NCI-H748 (cell line): ENCODE results near the gene REG4.
"Not testable (repeated sequence)": the region's sequence is repeated elsewhere in the genome, so short reads cannot be mapped to it uniquely, and the experiment has no call there.

ENCODE experiments used
- DNase-seq: peaks from one replicate; lab custom pipeline; 2025; ENCODE audit not compliant: unreplicated experiment; lab: John Stamatoyannopoulos, UW

Gene REG4

GRCh38 chr1:119808491-119808890 is 2.8 kb downstream of the REG4 start:
- no peak for DNase-seq

- no peak for DNase-seq
Observed at GRCh38 chr1:119806489-119806888, 4.8 kb downstream of the REG4 start.

- DNase-seq, result no peak
Observed at GRCh38 chr1:119805746-119806145, 5.5 kb downstream of the REG4 start.

GRCh38 chr1:119805247-119805646 is 6.0 kb downstream of the REG4 start:
- no peak for DNase-seq

- no peak for DNase-seq
Observed at GRCh38 chr1:119799599-119800177, 11.6 kb downstream of the REG4 start.

- no peak for DNase-seq
Observed at GRCh38 chr1:119799003-119799402, 12.3 kb downstream of the REG4 start.

GRCh38 chr1:119797606-119798005 is 13.7 kb downstream of the REG4 start:
- no peak for DNase-seq

- DNase-seq, result no peak
Observed at GRCh38 chr1:119797162-119797561, 14.1 kb downstream of the REG4 start.

GRCh38 chr1:119795261-119796200 is 15.7 kb downstream of the REG4 start:
- no peak for DNase-seq

GRCh38 chr1:119794876-119795240 is 16.4 kb downstream of the REG4 start:
- DNase-seq, result no peak

- DNase-seq, result no peak
Observed at GRCh38 chr1:119794230-119794875, 16.9 kb downstream of the REG4 start.

GRCh38 chr1:119791377-119791776 is 19.9 kb downstream of the REG4 start:
- no peak for DNase-seq

GRCh38 chr1:119790451-119791198 is 20.6 kb downstream of the REG4 start:
- DNase-seq, result no peak

GRCh38 chr1:119787776-119788175 is 23.5 kb downstream of the REG4 start:
- no peak for DNase-seq

GRCh38 chr1:119786473-119787050 is 24.7 kb downstream of the REG4 start:
- DNase-seq, result not testable (repeated sequence)

GRCh38 chr1:119786046-119786445 is 25.2 kb downstream of the REG4 start:
- not testable (repeated sequence) for DNase-seq

GRCh38 chr1:119784191-119784781 is 27.0 kb downstream of the REG4 start:
- no peak for DNase-seq

GRCh38 chr1:119783354-119784185 is 27.7 kb downstream of the REG4 start:
- DNase-seq, result no peak

GRCh38 chr1:119782631-119783325 is 28.5 kb downstream of the REG4 start:
- no peak for DNase-seq
